GM12878 (cell line): Measurements from ENCODE around the gene PDZRN4. TPM values are rescaled to one million over a fixed set of nuclear protein-coding genes. Genes with fewer than 3 reads are reported as not detected.

Experiments
- ATAC-seq: fragments of 200-7000 bp; cut with Tn5 transposase; 3 replicates; pipeline ENCODE4 v1.9.1; 2020; ENCODE audit warnings: mild to moderate bottlenecking, moderate library complexity
- BruUV-seq: library from RNA; stranded (reverse); fragments of 400-500 nt; replicated peaks from 2 replicates; lab custom pipeline; 2021; lab: Mats Ljungman, UMichigan
- CTCF ChIA-PET: fragments of 300-600 bp; sonication (Branson Sonifier 250); formaldehyde crosslinking; extraction: SDS; loops from one replicate; lab custom pipeline; 2021; ENCODE audit warnings: inconsistent platforms; lab: Yijun Ruan, JAX
- POLR2A ChIA-PET: fragments of 350-600 bp; formaldehyde crosslinking; extraction: SDS; loops from one replicate; lab custom pipeline; 2021; ENCODE audit warnings: inconsistent platforms; lab: Charles Lee
- RAD21 ChIA-PET: fragments of 300-600 bp; sonication (Branson Sonifier 250); formaldehyde crosslinking; loops from one replicate; lab custom pipeline; 2023; ENCODE audit warnings: antibody characterized with exemption; ENCODE audit not compliant: unreplicated experiment; lab: Charles Lee
- SMC1A ChIA-PET: fragments of 300-600 bp; sonication (Branson Sonifier 250); formaldehyde crosslinking; loops from one replicate; lab custom pipeline; 2023; ENCODE audit not compliant: unreplicated experiment, uncharacterized antibody; lab: Charles Lee
- DNase-seq: peaks from one replicate; pipeline ENCODE4 v3.0.0-alpha.2; 2011; ENCODE audit warnings: low read depth, low spot score
- FAIRE-seq: peaks from 3 replicates; lab custom pipeline; 2011; peaks lifted over from hg19 to GRCh38; lab: Jason Lieb, UNC
- H2AFZ ChIP-seq: 2 replicates; pipeline ENCODE4 v1.6.0; 2011; ENCODE audit warnings: low read depth, low read length, control low read depth; ENCODE audit not compliant: control insufficient read depth
- H3K27ac ChIP-seq: 2 replicates; pipeline ENCODE4 v1.5.1; 2011; ENCODE audit warnings: control low read depth; ENCODE audit not compliant: control insufficient read depth, insufficient read depth
- H3K27me3 ChIP-seq, 2 experiments: replicated peaks in 1 of 2; 2 replicates each; pipeline versions ENCODE4 v1.6.0 to v1.6.1; 2011; ENCODE audit warnings: low read length in 1 of 2; ENCODE audit not compliant: control insufficient read depth in 2 of 2, insufficient read depth in 2 of 2
- H3K36me3 ChIP-seq, 2 experiments: 2 replicates each; pipeline ENCODE4 v1.5.1; 2011; ENCODE audit warnings: low read length in 1 of 2; ENCODE audit not compliant: control insufficient read depth in 2 of 2, insufficient read depth in 2 of 2
- H3K4me1 ChIP-seq: 2 replicates; pipeline ENCODE4 v1.6.1; 2011; ENCODE audit warnings: mild to moderate bottlenecking, low read length, moderate library complexity, mixed read lengths; ENCODE audit not compliant: control insufficient read depth, insufficient read depth
- H3K4me2 ChIP-seq: 2 replicates; pipeline ENCODE4 v1.6.0; 2011; ENCODE audit warnings: control low read depth; ENCODE audit not compliant: control insufficient read depth, insufficient read depth
- H3K4me3 ChIP-seq: fragments of 200-600 bp; sonication (generic); 2 replicates; pipeline ENCODE4 v1.5.1; 2016
- H3K79me2 ChIP-seq: 2 replicates; pipeline ENCODE4 v1.6.0; 2011; ENCODE audit warnings: low read length; ENCODE audit not compliant: control insufficient read depth, insufficient read depth
- H3K9ac ChIP-seq: 2 replicates; pipeline ENCODE4 v1.8.0; 2011; ENCODE audit warnings: low read length, control low read depth, mixed read lengths; ENCODE audit not compliant: control insufficient read depth, insufficient read depth
- H3K9me3 ChIP-seq: replicated peaks from 3 replicates; pipeline ENCODE4 v1.5.1; 2011; ENCODE audit warnings: mild to moderate bottlenecking, low read length; ENCODE audit not compliant: control insufficient read depth, insufficient read depth
- H4K20me1 ChIP-seq: 2 replicates; pipeline ENCODE4 v1.6.0; 2011; ENCODE audit not compliant: control insufficient read depth, insufficient read depth
- CHD2 ChIP-seq: IDR thresholded peaks from 2 replicates; pipeline ENCODE4 v1.6.1; 2011; ENCODE audit warnings: low read depth, low read length, improper control_type of control experiment, borderline replicate concordance
- EED ChIP-seq: sonication (generic); IDR thresholded peaks from 2 replicates; pipeline ENCODE4 v1.6.1; 2016; ENCODE audit warnings: antibody characterized with exemption, low read depth
- ETV6 ChIP-seq, 2 experiments: fragments of 450-650 bp in 1 of 2; IDR thresholded peaks in 1 of 2; conservative IDR thresholded peaks in 1 of 2; 2 replicates each; pipeline ENCODE4 v1.6.1; 2014; ENCODE audit warnings: antibody characterized with exemption in 1 of 2, borderline replicate concordance in 1 of 2, low read depth in 1 of 2, mild to moderate bottlenecking in 1 of 2, moderate library complexity in 1 of 2
- MEF2A ChIP-seq: IDR thresholded peaks from 2 replicates; pipeline ENCODE4 v1.6.1; 2011; ENCODE audit warnings: low read depth, mild to moderate bottlenecking, low read length, moderate library complexity; ENCODE audit not compliant: insufficient read depth
- NR2C1 ChIP-seq: fragments of 450-650 bp; IDR thresholded peaks from 2 replicates; pipeline ENCODE4 v1.6.1; 2017; ENCODE audit warnings: antibody characterized with exemption, mild to moderate bottlenecking, moderate library complexity
- NR2C2 ChIP-seq: IDR thresholded peaks from 2 replicates; pipeline ENCODE4 v1.6.1; 2011; ENCODE audit warnings: borderline replicate concordance, low read depth; ENCODE audit not compliant: control insufficient read depth, insufficient read length
- SMARCA5 ChIP-seq: fragments of 450-650 bp; IDR thresholded peaks from 2 replicates; pipeline ENCODE4 v1.6.1; 2017; ENCODE audit warnings: mild to moderate bottlenecking
- SMC3 ChIP-seq: IDR thresholded peaks from 2 replicates; pipeline ENCODE4 v1.6.1; 2011; ENCODE audit warnings: low read length, improper control_type of control experiment, borderline replicate concordance
- STAT3 ChIP-seq: IDR thresholded peaks from 2 replicates; pipeline ENCODE4 v1.6.1; 2011; ENCODE audit warnings: low read depth, low read length, improper control_type of control experiment
- WRNIP1 ChIP-seq: IDR thresholded peaks from 2 replicates; pipeline ENCODE4 v1.6.1; 2011; ENCODE audit warnings: low read depth, low read length, improper control_type of control experiment, borderline replicate concordance
- ZNF592 ChIP-seq: fragments of 450-650 bp; IDR thresholded peaks from 2 replicates; pipeline ENCODE4 v1.6.1; 2017; ENCODE audit warnings: mild to moderate bottlenecking, moderate library complexity
- ZSCAN29 ChIP-seq: fragments of 450-650 bp; IDR thresholded peaks from 2 replicates; pipeline ENCODE4 v1.6.1; 2017; ENCODE audit warnings: mild to moderate bottlenecking, moderate library complexity
- WGBS: methylation state at CpG from one replicate; pipeline ENCODE4 v1.1.6; 2016; ENCODE audit warnings: low lambda C conversion rate; ENCODE audit not compliant: insufficient replicate concordance, insufficient coverage; ENCODE audit errors: missing lambda C conversion rate; 5-methylcytosine and 5-hydroxymethylcytosine counted together
- in situ Hi-C: fragments of 300-500 bp; cut with MboI; formaldehyde crosslinking; loops from 9 replicates; pipeline ENCODE4 v1.14.3; 2018; ENCODE audit warnings: mixed read lengths
- intact Hi-C: fragments of 100-400 bp; cut with micrococcal nuclease; formaldehyde crosslinking; loops from one replicate; pipeline ENCODE4 v1.14.2; 2022; ENCODE audit not compliant: unreplicated experiment
- polyA plus RNA-seq, 11 experiments: library from polyadenylated mRNA; depleted of rRNA in 4 of 11; unstranded in 6 of 11; stranded (reverse) in 5 of 11; fragments of >200 nt; fragmentation: Nextera tagmentation in 4 of 11; fragmentation: Illumina TruSeq in 1 of 11; extraction: Ambion mirVana in 4 of 11; extraction: Trizol in 1 of 11; gene quantifications; 1 replicate in 1 of 11; 2 replicates in 10 of 11; pipeline versions ENCODE4 v1.2.1 to v1.2.3, GENCODE V29; 2011 to 2016; ENCODE audit warnings: inconsistent platforms in 2 of 11, missing spikeins in 2 of 11, low read depth in 1 of 11
- total RNA-seq, 4 experiments: library from RNA; depleted of rRNA in 3 of 4; stranded (reverse); fragments of >200 nt in 3 of 4; fragmentation: Illumina TruSeq in 1 of 4; extraction: Trizol in 1 of 4; gene quantifications; 2 replicates each; pipeline versions ENCODE4 v1.2.1 to v1.2.3, GENCODE V29; 2013 to 2021

Gene PDZRN4
- total and polyA plus RNA-seq, 10 of the 15 experiments (the other 5 are each of a cell fraction or from before 2014, with no cell fraction given) = 0.03 TPM; not detected in 9

- TF ChIP-seq ZNF592 (no peak), NR2C1 (no peak), SMC3 (peak; percentile 62; the same call in 1 of the 2 replicates), NR2C2 (no peak)
Measured at GRCh38 chr12:41277100-41277945, 89.2 kb downstream of the PDZRN4 start (continued).

GRCh38 chr12:41277946-41278267 lies 89.8 kb downstream of the PDZRN4 start:
- Histone ChIP-seq H3K36me3 (no peaks in the 10 kb centered on the region), H3K9ac (no peak overlapping the region), H2AFZ (no peak overlapping the region), H3K4me1 (no peaks in the 10 kb centered on the region), H3K9me3 (no peaks in the 10 kb centered on the region), H3K27me3 (no peaks in the 10 kb centered on the region), H3K4me3 (no peak overlapping the region), H3K79me2 (no peaks in the 10 kb centered on the region), H3K4me2 (no peak overlapping the region), H3K27ac (no peak overlapping the region), H4K20me1 (no peaks in the 10 kb centered on the region)
- RAD21 ChIA-PET = interaction anchor here (0.6 to 2.9 kb wide), 13 partner anchors 10 to 1094 kb away, joined by 3 to 24 read pairs (median 4); no protein-coding TSS in a partner anchor
- SMC1A ChIA-PET = interaction anchor here (0.8 to 4.7 kb wide), 15 partner anchors 9 to 796 kb away, joined by 3 to 37 read pairs (median 3); no protein-coding TSS in a partner anchor
- DNase-seq (no peak), ATAC-seq (no peak), FAIRE-seq (no peak)
- in situ Hi-C loops = no loop called here
- CTCF ChIA-PET = interaction anchor here (0.6 to 5.1 kb wide), 22 partner anchors 9 to 1291 kb away, joined by 3 to 98 read pairs (median 4); no protein-coding TSS in a partner anchor
- intact Hi-C loops = loop anchor here (1.0 to 10.0 kb wide), 4 partner anchors 331 to 1287 kb away; no protein-coding TSS in a partner anchor
- POLR2A ChIA-PET = no interaction called here
- WGBS = 67% methylated on average over 3 of the region's 3 CpGs
- BruUV-seq = no TSS peak
- TF ChIP-seq ETV6 (conservative IDR thresholded peaks at IDR 0.05 in 1 of 2, IDR thresholded peaks at IDR 0.05 in 1 of 2; ENCODE audit: borderline replicate concordance in 1 of 2, low read depth in 1 of 2) (no peak), WRNIP1 (no peak), EED (no peak), MEF2A (no peak), STAT3 (no peak), ZSCAN29 (no peak), SMARCA5 (no peak), CHD2 (no peak)
